Stomach smooth muscle (tissue), 2 donors: ENCODE data around the gene FIP1L1.
"Not testable (repeated sequence)": the region's sequence is repeated elsewhere in the genome, so short reads cannot be mapped to it uniquely, and the experiment has no call there.

ENCODE experiments used
- H3K27ac ChIP-seq: one replicate; pipeline ENCODE4 v1.7.0; 2013; ENCODE audit warnings: mild to moderate bottlenecking, low read length, inconsistent platforms
- H3K27me3 ChIP-seq, 2 donors: one replicate each; pipeline ENCODE4 v1.7.0; 2013; ENCODE audit warnings: low read length in 2 of 2; ENCODE audit not compliant: insufficient read depth in 2 of 2, control insufficient read depth in 1 of 2
- H3K36me3 ChIP-seq, 2 donors: one replicate each; pipeline ENCODE4 v1.7.0; 2013; ENCODE audit warnings: low read length in 2 of 2; ENCODE audit not compliant: control insufficient read depth in 2 of 2, insufficient read depth in 2 of 2
- H3K4me1 ChIP-seq: one replicate; pipeline ENCODE4 v1.7.0; 2013; ENCODE audit warnings: low read length; ENCODE audit not compliant: control insufficient read depth, insufficient read depth
- H3K4me3 ChIP-seq, 2 donors: one replicate each; pipeline ENCODE4 v1.7.0; 2013; ENCODE audit warnings: low read length in 2 of 2
- H3K9ac ChIP-seq, 2 donors: one replicate each; pipeline ENCODE4 v1.7.0; 2013; ENCODE audit warnings: low read length in 2 of 2, mild to moderate bottlenecking in 1 of 2
- H3K9me3 ChIP-seq, 2 donors: one replicate each; pipeline ENCODE4 v1.7.0; 2013; ENCODE audit warnings: low read length in 2 of 2; ENCODE audit not compliant: control insufficient read depth in 2 of 2
- donor health status: healthy.
- donor health status: Pancreatic carcinoma.

The FIP1L1 gene

DNA sequence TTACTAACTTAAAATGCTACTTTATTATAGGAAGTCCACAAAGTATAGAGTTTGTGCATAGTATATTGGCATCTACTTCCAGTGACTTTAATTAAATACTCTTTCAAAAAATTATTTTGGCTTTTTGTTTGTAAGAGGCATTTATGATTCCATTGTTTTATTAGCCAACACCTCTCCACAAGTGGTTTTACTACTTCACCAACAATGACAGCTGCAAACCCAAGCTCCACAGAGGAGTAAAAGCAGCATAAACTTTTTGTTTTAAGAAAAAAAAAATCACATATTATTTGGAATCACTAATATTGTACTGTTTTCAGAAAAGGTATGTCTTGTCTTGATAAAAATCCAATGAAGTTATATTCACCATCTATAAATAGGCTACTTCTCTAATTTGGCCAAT lies 88.5 kb downstream of the FIP1L1 start:
- H3K36me3 ChIP-seq, result peaks cover 0 to 7% of the 10 kb centered on the region in 2 donors

DNA sequence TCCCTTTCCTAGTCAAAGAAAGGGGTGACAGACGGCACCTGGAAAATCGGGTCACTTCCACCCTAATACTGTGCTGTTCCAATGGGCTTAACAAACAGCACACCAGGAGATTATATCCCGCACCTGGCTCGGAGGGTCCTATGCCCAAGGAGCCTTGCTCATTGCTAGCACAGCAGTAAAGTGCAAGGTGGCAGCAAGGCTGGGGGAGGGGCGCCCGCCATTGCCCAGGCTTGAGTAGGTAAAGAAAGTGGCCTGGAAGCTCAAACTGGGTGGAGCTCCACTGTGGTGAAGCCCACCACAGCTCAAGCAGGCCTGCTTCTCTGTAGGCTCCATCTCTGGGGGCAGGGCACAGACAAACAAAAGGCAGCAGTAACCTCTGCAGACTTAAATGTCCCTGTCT lies 89.1 kb downstream of the FIP1L1 start:
- not testable (repeated sequence) for H3K9me3 ChIP-seq, H3K36me3 ChIP-seq, H3K9ac ChIP-seq, H3K4me3 ChIP-seq, H3K4me1 ChIP-seq, H3K27ac ChIP-seq, H3K27me3 ChIP-seq

More for the DNA sequence above, 88.5 kb downstream of the FIP1L1 start:
- no peaks in the 10 kb centered on the region for H3K27me3 ChIP-seq
- H3K4me3 ChIP-seq, result no peak overlapping the region
- H3K9ac ChIP-seq, result no peak overlapping the region
- H3K9me3 ChIP-seq, result peaks cover 0 to 5% of the 10 kb centered on the region in 2 donors
- no peak overlapping the region for H3K27ac ChIP-seq
- H3K4me1 ChIP-seq, result no peaks in the 10 kb centered on the region

DNA sequence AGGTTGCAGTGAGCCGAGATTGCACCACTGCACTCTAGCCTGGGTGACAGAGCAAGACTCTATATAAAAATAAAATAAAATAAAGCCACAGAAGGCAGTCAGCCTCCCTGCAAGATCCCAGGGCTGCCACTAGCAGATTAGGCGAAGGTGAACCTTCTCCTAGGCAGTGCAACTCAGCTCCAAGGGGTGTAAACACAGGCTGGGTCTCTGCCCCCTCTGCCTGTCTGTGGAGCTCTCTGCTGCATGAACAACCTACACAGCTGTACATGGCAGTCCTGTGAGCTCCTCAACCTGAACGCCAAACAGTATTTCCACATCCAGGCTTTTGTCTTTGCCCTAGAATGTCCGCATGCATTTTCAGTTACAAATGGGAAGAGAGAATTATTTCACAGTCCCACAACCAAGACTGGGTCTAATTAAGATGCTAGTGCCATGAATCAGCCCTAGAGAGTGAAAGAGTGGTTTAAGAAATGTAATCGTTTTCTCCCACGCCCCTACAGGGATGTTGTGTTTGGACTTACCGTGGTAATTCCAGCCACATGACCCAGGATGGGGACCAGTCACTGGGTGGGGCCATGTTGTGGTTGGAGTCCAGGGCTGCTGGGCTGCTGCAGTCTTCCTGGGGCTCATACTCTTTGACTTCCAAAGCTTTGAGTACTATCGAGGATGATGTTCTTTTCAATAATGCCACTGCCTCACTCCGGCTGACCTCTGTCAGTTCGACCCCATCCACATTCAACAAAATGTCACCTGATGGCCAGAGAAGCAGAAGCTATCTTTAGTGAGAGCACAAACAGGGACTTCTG lies 99.0 kb downstream of the FIP1L1 start:
- Histone ChIP-seq H3K4me1 (no peaks in the 10 kb centered on the region), H3K9ac (no peak overlapping the region), H3K27me3 (no peaks in the 10 kb centered on the region), H3K27ac (no peak overlapping the region), H3K36me3 (no peaks in the 10 kb centered on the region), H3K9me3 (no peaks in the 10 kb centered on the region), H3K4me3 (no peak overlapping the region)

DNA sequence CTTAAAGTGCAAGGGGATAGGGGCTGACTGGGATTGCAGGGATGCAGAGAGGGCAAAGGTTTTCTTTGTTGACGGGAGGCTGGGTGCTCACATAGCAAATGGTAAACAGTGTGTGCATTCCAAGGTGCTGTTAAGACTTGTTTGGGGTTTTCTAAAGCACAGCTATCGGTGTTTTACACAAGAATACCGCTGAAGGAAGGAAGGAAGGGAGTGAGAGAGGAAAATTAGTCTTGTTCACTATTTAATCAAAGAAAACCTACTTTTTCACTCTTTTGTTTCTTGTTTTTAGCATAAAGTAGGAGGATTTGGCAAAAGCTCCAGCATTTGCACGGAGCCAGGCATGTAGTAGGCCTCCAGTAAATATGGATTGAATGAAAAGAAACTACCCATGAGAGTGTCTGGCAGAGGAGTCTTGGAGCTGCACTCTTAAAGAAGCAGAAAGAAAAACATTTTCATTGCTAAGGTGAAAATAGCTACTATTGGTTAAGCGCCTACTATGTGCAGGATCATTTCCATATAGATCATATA lies 99.7 kb downstream of the FIP1L1 start:
- Histone ChIP-seq H3K27me3 (no peaks in the 10 kb centered on the region), H3K4me3 (no peak overlapping the region), H3K4me1 (no peaks in the 10 kb centered on the region), H3K27ac (no peak overlapping the region), H3K9ac (no peak overlapping the region), H3K36me3 (no peaks in the 10 kb centered on the region), H3K9me3 (no peaks in the 10 kb centered on the region)

DNA sequence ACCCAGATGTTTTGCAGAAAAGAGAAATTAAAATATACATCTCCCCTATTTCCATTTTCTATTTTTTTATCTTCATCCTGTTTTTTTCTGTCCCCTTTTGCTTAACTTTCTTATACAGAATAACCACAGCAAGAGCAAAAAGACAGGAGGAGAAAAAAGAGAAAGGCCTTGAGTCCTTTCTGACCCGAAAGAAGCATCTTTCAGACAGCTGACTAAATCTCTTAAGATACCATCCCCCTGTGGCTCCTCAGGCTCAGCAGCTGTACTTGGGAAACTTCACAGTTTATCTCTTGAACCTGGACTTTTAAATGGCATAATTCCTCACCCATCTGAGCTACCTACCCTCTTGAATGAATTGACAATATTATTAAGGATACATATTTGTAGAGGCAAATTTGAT lies 100.2 kb downstream of the FIP1L1 start:
- H3K27ac ChIP-seq, result no peak overlapping the region

DNA sequence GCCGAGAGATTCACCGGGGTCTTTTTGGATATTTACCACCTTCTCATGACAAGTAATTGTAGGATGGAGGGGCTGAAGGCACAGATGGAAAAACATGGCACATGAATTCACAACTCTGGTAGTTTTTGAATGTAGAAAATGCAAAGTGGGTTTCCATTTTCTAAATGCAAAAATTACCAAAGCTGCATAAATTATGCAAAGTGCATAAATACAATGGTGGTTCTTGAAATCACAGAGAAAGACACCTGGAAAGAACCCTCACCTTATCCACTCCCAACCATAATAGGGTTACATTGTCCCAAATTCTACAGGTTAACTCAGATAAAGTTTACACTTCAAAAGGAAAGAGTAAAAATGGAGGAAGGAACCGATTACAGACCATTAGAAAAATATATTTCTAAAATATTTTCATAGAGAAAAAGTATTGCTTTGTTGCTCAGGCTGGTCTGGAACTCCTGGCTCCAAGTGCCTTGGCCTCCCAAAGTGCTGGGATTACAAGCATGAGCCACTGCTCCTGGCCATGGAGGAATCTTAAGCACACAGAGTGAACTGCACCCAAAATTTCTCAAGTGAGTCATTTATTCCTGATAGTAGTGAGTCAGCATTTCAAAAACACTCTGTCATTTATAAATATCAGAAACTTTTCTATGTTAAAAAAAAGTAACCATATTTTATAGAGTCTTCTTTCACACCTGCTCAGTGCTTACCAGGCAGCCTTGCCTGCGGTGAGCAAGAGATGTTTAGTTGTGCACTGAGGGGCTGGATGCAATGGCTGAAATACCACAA lies 101.4 kb downstream of the FIP1L1 start:
- H3K9me3 ChIP-seq, result no peaks in the 10 kb centered on the region
- H3K27ac ChIP-seq, result no peak overlapping the region
- no peak overlapping the region for H3K9ac ChIP-seq
- H3K36me3 ChIP-seq, result no peaks in the 10 kb centered on the region
- no peak overlapping the region for H3K4me3 ChIP-seq
- H3K27me3 ChIP-seq, result no peaks in the 10 kb centered on the region
- H3K4me1 ChIP-seq, result no peaks in the 10 kb centered on the region

More for the DNA sequence above, 100.2 kb downstream of the FIP1L1 start:
- Histone ChIP-seq H3K4me3 (no peak overlapping the region), H3K9ac (no peak overlapping the region), H3K9me3 (no peaks in the 10 kb centered on the region), H3K4me1 (no peaks in the 10 kb centered on the region), H3K36me3 (no peaks in the 10 kb centered on the region), H3K27me3 (no peaks in the 10 kb centered on the region)

DNA sequence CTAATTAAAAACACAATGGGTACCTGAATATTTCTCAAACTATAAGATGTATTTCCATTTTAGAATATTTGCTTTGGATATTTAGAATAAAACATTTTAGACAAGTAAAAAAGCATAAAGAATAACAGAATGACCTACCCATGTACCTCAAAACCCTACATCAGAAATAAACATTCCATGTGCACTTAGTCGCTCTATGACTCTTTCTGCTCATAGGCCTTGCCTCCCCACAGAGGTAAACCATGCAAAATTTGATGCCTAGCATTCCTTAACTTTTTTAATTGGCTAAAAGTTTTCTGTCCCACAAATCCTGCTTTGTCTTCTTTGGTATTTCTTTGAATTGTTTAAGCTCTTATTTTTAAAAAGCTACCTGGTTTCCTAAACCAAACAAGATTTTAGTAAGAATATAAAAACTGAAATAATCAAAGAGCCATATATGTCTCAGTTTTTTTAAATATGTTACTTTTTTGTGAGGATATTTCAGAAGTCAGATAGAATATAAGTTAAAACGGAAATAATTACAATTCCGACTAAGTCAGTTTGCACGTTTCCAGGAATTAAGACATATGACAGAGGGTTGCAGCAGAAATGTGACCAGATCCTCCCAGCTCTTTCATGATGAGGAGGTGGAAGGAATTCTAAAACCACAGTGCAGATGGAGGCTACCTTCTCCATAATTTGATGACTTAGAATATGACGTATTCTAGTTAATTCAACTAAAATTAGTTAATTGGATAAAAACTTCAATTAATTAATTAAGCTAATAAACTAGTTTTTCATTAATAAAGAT lies 102.5 kb downstream of the FIP1L1 start:
- no peak overlapping the region for H3K4me3 ChIP-seq
- H3K4me1 ChIP-seq, result no peaks in the 10 kb centered on the region
- H3K9ac ChIP-seq, result no peak overlapping the region
- no peak overlapping the region for H3K27ac ChIP-seq
- H3K27me3 ChIP-seq, result no peaks in the 10 kb centered on the region
- H3K36me3 ChIP-seq, result no peaks in the 10 kb centered on the region
- H3K9me3 ChIP-seq, result no peaks in the 10 kb centered on the region

DNA sequence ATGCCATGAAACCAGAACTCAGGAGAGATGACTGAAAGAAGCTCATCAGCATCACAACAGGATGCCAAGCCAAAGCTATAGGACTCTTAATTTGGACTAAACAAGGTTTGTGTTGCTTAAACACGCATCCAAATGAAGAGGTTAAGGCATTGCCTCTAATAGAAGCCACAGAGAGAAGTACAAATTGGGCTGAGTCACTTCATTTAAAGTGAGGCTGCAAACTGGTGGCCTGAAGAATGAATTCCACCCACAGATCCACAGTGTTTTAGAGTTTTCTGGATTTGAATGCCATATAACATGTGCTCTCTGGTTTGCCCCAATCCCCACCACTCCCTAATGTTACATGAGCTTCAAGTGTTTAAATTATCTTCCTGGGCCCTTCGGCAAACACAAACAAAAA lies 103.5 kb downstream of the FIP1L1 start:
- H3K27me3 ChIP-seq, result no peaks in the 10 kb centered on the region
- no peak overlapping the region for H3K9ac ChIP-seq
- H3K4me1 ChIP-seq, result no peaks in the 10 kb centered on the region
- H3K36me3 ChIP-seq, result no peaks in the 10 kb centered on the region
- H3K27ac ChIP-seq, result no peak overlapping the region
- no peak overlapping the region for H3K4me3 ChIP-seq
- H3K9me3 ChIP-seq, result no peaks in the 10 kb centered on the region

DNA sequence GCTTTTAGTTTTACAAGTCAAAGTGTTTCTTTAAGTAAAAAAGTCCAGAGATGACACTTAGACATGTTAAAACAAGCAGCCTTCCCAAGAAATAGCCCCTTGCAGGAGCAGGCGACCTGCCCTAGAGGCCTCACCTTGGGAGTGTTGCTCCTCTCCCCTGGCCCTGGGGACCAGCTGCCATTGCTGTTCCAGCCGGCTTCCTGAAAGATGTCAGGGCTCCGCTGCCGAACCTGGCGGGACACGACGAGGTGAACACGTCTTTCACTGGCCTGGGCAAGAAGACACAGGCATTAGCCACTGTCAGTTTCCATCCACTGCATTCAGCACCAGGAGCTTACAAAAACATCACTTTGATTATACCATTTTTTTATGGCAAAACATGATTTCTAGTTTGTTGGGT lies 104.1 kb downstream of the FIP1L1 start:
- Histone ChIP-seq H3K9me3 (no peaks in the 10 kb centered on the region), H3K4me1 (no peaks in the 10 kb centered on the region), H3K4me3 (no peak overlapping the region), H3K27me3 (no peaks in the 10 kb centered on the region), H3K9ac (no peak overlapping the region), H3K27ac (no peak overlapping the region), H3K36me3 (no peaks in the 10 kb centered on the region)

GRCh38 chr4:53483250-53483649 lies 105.8 kb downstream of the FIP1L1 start:
- no peaks in the 10 kb centered on the region for H3K36me3 ChIP-seq
- no peak overlapping the region for H3K4me3 ChIP-seq
- no peaks in the 10 kb centered on the region for H3K9me3 ChIP-seq
- H3K27ac ChIP-seq, result no peak overlapping the region
- H3K27me3 ChIP-seq, result peaks cover 0 to 4% of the 10 kb centered on the region in 2 donors
- H3K4me1 ChIP-seq, result no peaks in the 10 kb centered on the region
- H3K9ac ChIP-seq, result no peak overlapping the region
